Effector CD4-positive, alpha-beta T cell (primary cell): ENCODE results near the gene TAPBPL.
"Not testable (repeated sequence)": the region's sequence is repeated elsewhere in the genome, so short reads cannot be mapped to it uniquely, and the experiment has no call there.

Experiments
- DNase-seq: peaks from one replicate; pipeline ENCODE4 v3.0.0-alpha.2; 2020

TAPBPL gene

DNA sequence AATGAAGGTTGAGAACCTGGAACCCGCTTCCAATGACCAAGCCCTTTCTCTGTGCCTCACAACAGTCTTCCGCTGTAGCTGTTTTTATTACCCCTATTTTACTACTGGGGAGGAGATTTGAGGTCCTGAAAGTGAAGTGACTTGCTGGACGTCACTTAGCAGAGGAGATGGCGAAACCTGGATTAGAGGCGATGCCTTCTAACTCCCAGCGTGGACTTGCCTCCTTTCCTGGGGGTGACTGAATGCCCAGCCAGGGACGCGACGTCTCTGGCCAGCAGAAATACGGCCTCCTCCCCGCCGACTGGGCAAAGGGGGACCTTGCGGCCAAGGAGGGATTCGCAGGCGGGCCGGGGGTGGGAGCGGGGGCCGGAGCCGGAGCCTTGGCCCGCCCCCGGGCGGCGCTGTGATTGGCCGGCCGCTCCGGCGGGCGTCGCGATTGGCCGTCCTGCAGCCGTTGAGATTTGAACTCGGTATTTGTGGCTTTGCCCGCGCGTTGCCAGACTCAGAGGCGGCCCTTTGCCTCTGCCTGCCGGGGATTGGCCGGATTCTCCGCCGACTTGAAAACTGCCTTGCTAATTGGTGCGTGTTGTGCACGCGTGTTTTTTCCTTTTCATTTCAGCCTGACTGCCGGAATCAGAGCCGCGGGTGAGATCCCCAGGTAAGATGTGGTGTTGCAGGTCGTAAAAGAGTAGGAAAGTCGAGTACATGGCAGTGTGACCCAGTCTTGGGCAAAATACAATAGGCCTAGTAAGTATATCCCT lies 41.8 kb downstream of the TAPBPL start, which contains the start of gene NCAPD2:
NCAPD2 (plus strand) TSS at position 606 of the 761 bp plus-strand sequence. CDS start 997 bp downstream, outside the sequence.
- DNase-seq: peak; percentile 93

- peak; percentile 7 for DNase-seq
Measured at GRCh38 chr12:6494258-6494743, 42.5 kb downstream of the TAPBPL start.

GRCh38 chr12:6494968-6495367 lies 43.1 kb downstream of the TAPBPL start:
- DNase-seq: no peak

- not testable (repeated sequence) for DNase-seq
Measured at GRCh38 chr12:6497291-6497690, 45.4 kb downstream of the TAPBPL start.

DNA sequence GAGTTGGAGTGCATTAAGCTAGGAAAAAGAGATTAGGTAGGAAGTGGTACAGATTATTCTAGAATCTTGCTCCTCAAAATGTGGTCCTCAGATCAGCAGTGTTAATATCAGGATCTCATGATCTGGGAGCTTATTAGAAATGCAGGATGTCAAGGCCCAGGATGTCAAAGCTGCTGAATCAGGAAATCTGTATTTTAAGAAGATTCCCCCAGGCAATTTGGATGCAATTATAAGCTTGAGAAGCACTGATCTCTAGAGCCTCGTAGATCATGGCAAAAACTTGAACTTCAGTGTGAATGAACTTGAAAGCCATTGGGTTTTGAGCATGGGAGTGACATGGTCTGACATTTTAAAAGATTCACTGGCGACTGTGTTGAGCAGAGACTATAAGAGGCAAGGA lies 48.6 kb downstream of the TAPBPL start:
- no peak for DNase-seq

DNA sequence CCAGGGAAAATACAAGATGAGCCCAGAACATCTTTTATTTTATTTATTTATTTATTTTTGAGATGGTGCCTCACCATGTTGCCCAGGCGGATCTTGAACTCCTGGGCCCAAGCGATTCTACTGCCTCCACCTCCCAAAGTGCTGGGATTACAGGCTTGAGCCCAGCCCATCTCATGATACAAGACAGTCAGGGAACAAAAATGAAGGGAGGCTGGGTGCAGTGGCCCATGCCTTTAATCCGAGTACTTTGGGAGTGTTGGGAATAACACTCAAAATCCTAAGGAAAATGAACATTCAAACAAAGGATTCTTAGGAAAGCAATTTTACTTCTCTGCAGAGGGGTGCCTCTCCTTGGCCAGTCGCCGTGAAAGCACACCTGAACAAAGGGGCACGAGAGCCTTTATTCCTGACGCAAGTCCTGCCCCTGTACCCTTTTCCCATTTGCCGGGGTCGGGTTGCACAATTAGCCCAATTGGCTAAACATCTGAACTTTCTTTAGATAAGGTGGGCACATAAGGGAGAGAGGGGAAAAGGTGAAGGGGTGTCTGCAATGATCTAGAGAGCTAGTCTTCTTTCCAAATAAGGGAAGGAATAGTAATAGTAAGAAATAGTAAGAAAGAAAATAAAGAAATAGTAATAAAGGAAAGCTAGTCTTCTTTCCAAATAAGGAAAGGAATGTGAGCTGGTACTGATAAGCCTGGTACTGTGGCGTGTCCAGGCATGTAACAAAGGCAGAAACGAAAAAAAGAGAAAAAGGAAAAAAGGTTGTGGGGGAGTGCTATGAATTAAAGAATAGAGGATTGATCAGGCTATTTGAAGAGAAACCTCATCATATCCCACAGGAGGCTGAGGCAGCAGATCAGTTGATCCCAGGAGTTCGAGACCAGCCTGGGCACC lies 55.5 kb downstream of the TAPBPL start:
- DNase-seq: no peak

DNA sequence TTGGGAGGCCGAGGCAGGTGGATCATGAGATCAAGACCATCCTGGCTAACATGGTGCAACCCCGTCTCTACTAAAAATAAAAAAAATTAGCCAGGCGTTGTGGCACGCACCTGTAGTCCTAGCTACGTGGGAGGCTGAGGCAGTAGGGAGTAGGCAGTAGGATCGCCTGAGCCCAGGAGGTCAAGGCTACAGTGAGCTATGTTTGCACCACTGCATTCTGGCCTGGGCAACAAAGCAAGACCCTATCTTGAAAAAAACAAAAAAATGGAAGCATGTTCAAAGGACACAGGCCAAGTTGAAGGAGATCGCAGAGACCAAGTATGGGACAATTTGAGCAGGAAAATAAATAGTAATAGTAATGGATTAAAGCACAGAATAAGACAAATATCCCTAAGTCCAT lies 56.2 kb downstream of the TAPBPL start:
- no peak for DNase-seq
